AG08395 (cell line): Measurements from ENCODE around the gene AKAP6.

Experiments
- DNase-seq: peaks from one replicate; pipeline ENCODE4 v3.0.0; 2012; ENCODE audit warnings: mixed read lengths, low spot score

The AKAP6 gene

GRCh38 chr14:32412103-32412502, 83.0 kb downstream of the AKAP6 start:
- DNase-seq, result no peak

GRCh38 chr14:32412532-32412931, 83.4 kb downstream of the AKAP6 start:
- DNase-seq, result no peak

- DNase-seq, result no peak
Measured at GRCh38 chr14:32413967-32414640, 85.0 kb downstream of the AKAP6 start.

GRCh38 chr14:32414808-32415255, 85.7 kb downstream of the AKAP6 start:
- DNase-seq, result no peak

GRCh38 chr14:32417956-32418552, 89.0 kb downstream of the AKAP6 start:
- peak; percentile 31 for DNase-seq

GRCh38 chr14:32419429-32419828, 90.3 kb downstream of the AKAP6 start:
- no peak for DNase-seq

GRCh38 chr14:32421781-32422180, 92.7 kb downstream of the AKAP6 start:
- no peak for DNase-seq

- no peak for DNase-seq
Measured at GRCh38 chr14:32422440-32422839, 93.3 kb downstream of the AKAP6 start.

GRCh38 chr14:32426028-32426427, 96.9 kb downstream of the AKAP6 start:
- DNase-seq, result no peak

GRCh38 chr14:32426586-32427388, 97.7 kb downstream of the AKAP6 start:
- DNase-seq, result no peak

GRCh38 chr14:32427726-32428528, 98.8 kb downstream of the AKAP6 start:
- no peak for DNase-seq

GRCh38 chr14:32428875-32429274, 99.8 kb downstream of the AKAP6 start:
- no peak for DNase-seq

GRCh38 chr14:32430326-32430725, 101.2 kb downstream of the AKAP6 start:
- DNase-seq, result no peak

GRCh38 chr14:32432813-32433538, 103.9 kb downstream of the AKAP6 start:
- no peak for DNase-seq

- DNase-seq, result no peak
Measured at GRCh38 chr14:32434180-32434579, 105.1 kb downstream of the AKAP6 start.

GRCh38 chr14:32434880-32435279, 105.8 kb downstream of the AKAP6 start:
- DNase-seq, result no peak

- DNase-seq, result no peak
Measured at GRCh38 chr14:32435411-32435810, 106.3 kb downstream of the AKAP6 start.

GRCh38 chr14:32436993-32437392, 107.9 kb downstream of the AKAP6 start:
- DNase-seq, result no peak

GRCh38 chr14:32438517-32438916, 109.4 kb downstream of the AKAP6 start:
- DNase-seq, result no peak

GRCh38 chr14:32443890-32444661, 115.0 kb downstream of the AKAP6 start:
- DNase-seq, result no peak

GRCh38 chr14:32447371-32447770, 118.3 kb downstream of the AKAP6 start:
- DNase-seq, result no peak
